MCF 10A (cell line): Measurements from ENCODE around the gene SLC2A2. TPM values are rescaled to one million over a fixed set of nuclear protein-coding genes. Genes with fewer than 3 reads are reported as not detected.
A peak's percentile ranks its signal among the peaks of the same experiment; 100 is the strongest.

Experiments
- BruUV-seq: library from RNA; stranded (reverse); fragments of 400-500 nt; replicated peaks from 2 replicates; lab custom pipeline; 2021; lab: Mats Ljungman, UMichigan
- CTCF ChIA-PET: fragments of 300-600 bp; sonication (Branson Sonifier 250); formaldehyde crosslinking; extraction: SDS; loops from one replicate; lab custom pipeline; 2021; ENCODE audit warnings: antibody characterized with exemption, inconsistent platforms; lab: Yijun Ruan, JAX
- POLR2A ChIA-PET: fragments of 300-600, 350-650 bp; sonication (Branson Sonifier 250); formaldehyde crosslinking; extraction: SDS; loops from one replicate; lab custom pipeline; 2020; ENCODE audit warnings: antibody characterized with exemption, inconsistent platforms; lab: Yijun Ruan, JAX
- DNase-seq: peaks from one replicate; pipeline ENCODE4 v3.0.0-alpha.2; 2018; ENCODE audit not compliant: unreplicated experiment
- H3K27ac Mint-ChIP-seq: one replicate; pipeline ENCODE4 v1.8.0; 2022; ENCODE audit warnings: mild to moderate bottlenecking, low read depth, mixed read lengths; ENCODE audit not compliant: unreplicated experiment
- H3K27me3 Mint-ChIP-seq: one replicate; pipeline ENCODE4 v1.8.0; 2022; ENCODE audit warnings: mixed read lengths; ENCODE audit not compliant: insufficient read depth, unreplicated experiment
- H3K36me3 Mint-ChIP-seq: one replicate; pipeline ENCODE4 v1.8.0; 2022; ENCODE audit warnings: mild to moderate bottlenecking, moderate library complexity, mixed read lengths; ENCODE audit not compliant: insufficient read depth, unreplicated experiment
- H3K4me1 Mint-ChIP-seq: one replicate; pipeline ENCODE4 v1.8.0; 2022; ENCODE audit warnings: mixed read lengths; ENCODE audit not compliant: insufficient read depth, unreplicated experiment
- H3K4me3 Mint-ChIP-seq: one replicate; pipeline ENCODE4 v1.8.0; 2022; ENCODE audit warnings: mild to moderate bottlenecking, moderate library complexity, mixed read lengths; ENCODE audit not compliant: unreplicated experiment
- H3K9me3 Mint-ChIP-seq: one replicate; pipeline ENCODE4 v1.8.0; 2022; ENCODE audit warnings: mixed read lengths; ENCODE audit not compliant: unreplicated experiment
- CTCF ChIP-seq: fragments of 200-600 bp; IDR thresholded peaks from one replicate; pipeline ENCODE4 v1.8.0; 2022; ENCODE audit warnings: antibody characterized with exemption, mild to moderate bottlenecking; ENCODE audit not compliant: unreplicated experiment
- intact Hi-C: fragments of 100-400 bp; cut with micrococcal nuclease; formaldehyde crosslinking; loops from 2 replicates; pipeline ENCODE4 v1.14.1; 2022
- total RNA-seq: library from RNA; stranded (reverse); gene quantifications from 2 replicates; pipeline ENCODE4 v1.2.3, GENCODE V29; 2022

Gene SLC2A2
- total RNA-seq, 1 experiment from 2014 or later = not detected

GRCh38 chr3:170967126-170967525 is 59.4 kb downstream of the SLC2A2 start:
- intact Hi-C loops = no loop called here
- BruUV-seq = no TSS peak
- no peaks in the 10 kb centered on the region for H3K27me3 Mint-ChIP-seq
- no peak for TF ChIP-seq CTCF
- H3K36me3 Mint-ChIP-seq = no peaks in the 10 kb centered on the region
- POLR2A ChIA-PET = interaction anchor here (0.7 kb wide), 1 partner anchor 12 kb away, joined by 3 read pairs; no protein-coding TSS in a partner anchor
- CTCF ChIA-PET = interaction anchor here (0.6 to 4.9 kb wide), 5 partner anchors 14 to 867 kb away, joined by 3 to 41 read pairs (median 3); no protein-coding TSS in a partner anchor
- no peak for DNase-seq
- H3K4me3 Mint-ChIP-seq = no peak overlapping the region
- no peak overlapping the region for H3K27ac Mint-ChIP-seq
- H3K4me1 Mint-ChIP-seq = no peaks in the 10 kb centered on the region
- no peaks in the 10 kb centered on the region for H3K9me3 Mint-ChIP-seq

- intact Hi-C loops = no loop called here
- no peak for DNase-seq
- BruUV-seq = no TSS peak
- Mint-ChIP-seq H3K27me3 (no peaks in the 10 kb centered on the region), H3K4me3 (no peak overlapping the region), H3K4me1 (no peaks in the 10 kb centered on the region), H3K9me3 (no peaks in the 10 kb centered on the region), H3K36me3 (no peaks in the 10 kb centered on the region), H3K27ac (no peak overlapping the region)
- POLR2A ChIA-PET = no interaction called here
- no peak for TF ChIP-seq CTCF
- CTCF ChIA-PET = interaction anchor here (0.6 to 4.9 kb wide), 6 partner anchors 13 to 867 kb away, joined by 3 to 41 read pairs (median 3); no protein-coding TSS in a partner anchor
These were observed 60.0 kb downstream of the SLC2A2 start for GRCh38 chr3:170966495-170966894.

GRCh38 chr3:170962411-170962810 is 64.1 kb downstream of the SLC2A2 start:
- ChIA-PET CTCF (interaction anchor here (0.7 to 4.9 kb wide), 20 partner anchors 10 to 871 kb away, joined by 3 to 41 read pairs (median 4); no protein-coding TSS in a partner anchor), POLR2A (interaction anchor here (0.9 kb wide), 1 partner anchor 8 kb away, joined by 4 read pairs; no protein-coding TSS in a partner anchor)
- H3K27ac Mint-ChIP-seq = no peak overlapping the region
- H3K36me3 Mint-ChIP-seq = no peaks in the 10 kb centered on the region
- H3K9me3 Mint-ChIP-seq = no peaks in the 10 kb centered on the region
- intact Hi-C loops = loop anchor here (2.0 to 5.0 kb wide), 2 partner anchors 205 to 810 kb away; no protein-coding TSS in a partner anchor
- no peak for DNase-seq
- no peak for TF ChIP-seq CTCF
- no peaks in the 10 kb centered on the region for H3K4me1 Mint-ChIP-seq
- no TSS peak for BruUV-seq
- H3K27me3 Mint-ChIP-seq = no peaks in the 10 kb centered on the region
- H3K4me3 Mint-ChIP-seq = no peak overlapping the region

GRCh38 chr3:170961616-170962400 is 64.7 kb downstream of the SLC2A2 start:
- peak; percentile 76 for TF ChIP-seq CTCF
- ChIA-PET CTCF (interaction anchor here (0.6 to 1.8 kb wide), 21 partner anchors 9 to 1085 kb away, joined by 3 to 23 read pairs (median 4); no protein-coding TSS in a partner anchor), POLR2A (no interaction called here)
- Mint-ChIP-seq H3K27me3 (no peaks in the 10 kb centered on the region), H3K27ac (no peak overlapping the region), H3K36me3 (no peaks in the 10 kb centered on the region), H3K4me1 (no peaks in the 10 kb centered on the region), H3K4me3 (no peak overlapping the region), H3K9me3 (no peaks in the 10 kb centered on the region)
- no TSS peak for BruUV-seq
- DNase-seq = peak; percentile 45
- intact Hi-C loops = loop anchor here (1.0 to 5.0 kb wide), 7 partner anchors 88 to 872 kb away; no protein-coding TSS in a partner anchor
